ENCODE data around the gene GPSM3.

GPSM3 gene

DNA sequence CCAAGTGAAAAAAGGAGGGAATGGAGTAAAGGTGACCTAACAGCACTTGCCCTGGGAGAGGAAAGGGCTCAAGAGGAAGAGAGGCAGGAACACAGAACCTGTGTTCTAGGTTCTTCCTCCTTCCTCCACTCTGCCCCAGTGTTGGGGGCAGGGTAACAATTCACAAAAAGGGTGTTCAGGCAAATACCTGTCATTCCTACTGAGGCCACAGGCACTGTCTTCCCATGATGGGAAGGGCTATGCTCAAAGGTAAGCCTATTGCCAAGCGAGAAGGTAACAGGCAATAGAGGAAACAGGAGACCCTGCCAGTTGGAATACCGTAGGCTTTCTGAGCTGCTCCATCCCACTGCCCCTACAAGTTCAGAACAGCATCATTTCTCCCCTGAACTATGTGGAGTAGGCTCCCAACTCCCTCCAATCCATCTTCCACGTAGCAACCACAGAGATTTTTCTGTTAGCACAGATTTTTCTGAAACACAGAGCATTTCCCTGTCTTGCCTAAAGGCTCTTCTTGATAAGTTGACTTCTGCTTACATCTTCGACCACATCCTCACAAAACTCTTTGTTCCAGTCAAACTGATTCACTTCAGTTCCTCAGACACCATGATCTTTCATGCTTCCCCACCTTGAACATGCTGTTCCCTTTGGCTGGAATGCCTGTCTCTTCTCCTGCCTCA lies 19.3 kb downstream of the GPSM3 start:
- no peak overlapping the region for H3K9ac ChIP-seq (ENCODE audit: low read length)
- no peaks in the 10 kb centered on the region for H3K9me2 ChIP-seq (replicated peaks; ENCODE audit: insufficient read depth, low read length)
- H2AFZ ChIP-seq (ENCODE audit: low read depth, low read length, severe bottlenecking), result no peak overlapping the region
- TF ChIP-seq EZH2phosphoT487 (conservative IDR thresholded peaks at IDR 0.05; ENCODE audit: low read length), result no peak
- TF ChIP-seq, protein P1, sequence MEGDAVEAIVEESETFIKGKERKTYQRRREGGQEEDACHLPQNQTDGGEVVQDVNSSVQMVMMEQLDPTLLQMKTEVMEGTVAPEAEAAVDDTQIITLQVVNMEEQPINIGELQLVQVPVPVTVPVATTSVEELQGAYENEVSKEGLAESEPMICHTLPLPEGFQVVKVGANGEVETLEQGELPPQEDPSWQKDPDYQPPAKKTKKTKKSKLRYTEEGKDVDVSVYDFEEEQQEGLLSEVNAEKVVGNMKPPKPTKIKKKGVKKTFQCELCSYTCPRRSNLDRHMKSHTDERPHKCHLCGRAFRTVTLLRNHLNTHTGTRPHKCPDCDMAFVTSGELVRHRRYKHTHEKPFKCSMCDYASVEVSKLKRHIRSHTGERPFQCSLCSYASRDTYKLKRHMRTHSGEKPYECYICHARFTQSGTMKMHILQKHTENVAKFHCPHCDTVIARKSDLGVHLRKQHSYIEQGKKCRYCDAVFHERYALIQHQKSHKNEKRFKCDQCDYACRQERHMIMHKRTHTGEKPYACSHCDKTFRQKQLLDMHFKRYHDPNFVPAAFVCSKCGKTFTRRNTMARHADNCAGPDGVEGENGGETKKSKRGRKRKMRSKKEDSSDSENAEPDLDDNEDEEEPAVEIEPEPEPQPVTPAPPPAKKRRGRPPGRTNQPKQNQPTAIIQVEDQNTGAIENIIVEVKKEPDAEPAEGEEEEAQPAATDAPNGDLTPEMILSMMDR (IDR thresholded peaks at IDR 0.05; ENCODE audit: insufficient read depth, low read length, poor library complexity, severe bottlenecking), result no peak
- H3K79me2 ChIP-seq (ENCODE audit: insufficient read depth, low read length), result peaks cover 19% of the 10 kb centered on the region
- no peak overlapping the region for H3K4me2 ChIP-seq (ENCODE audit: low read depth, low read length, poor library complexity, severe bottlenecking)
- H4K20me1 ChIP-seq (ENCODE audit: low read depth, low read length), result no peaks in the 10 kb centered on the region
- no peak overlapping the region for H3K4me3 ChIP-seq (ENCODE audit: insufficient read depth, low read length, poor library complexity, severe bottlenecking)
- H3F3A ChIP-seq (ENCODE audit: insufficient read depth), result peaks cover 16% of the 10 kb centered on the region
- H3K27me3 ChIP-seq (ENCODE audit: low read length), result no peaks in the 10 kb centered on the region
- H3K36me3 ChIP-seq (ENCODE audit: low read length), result no peaks in the 10 kb centered on the region
- H3K9me3 ChIP-seq (ENCODE audit: insufficient read depth, low read length), result no peaks in the 10 kb centered on the region
- H3K27ac ChIP-seq (ENCODE audit: low read depth, low read length), result no peak overlapping the region

DNA sequence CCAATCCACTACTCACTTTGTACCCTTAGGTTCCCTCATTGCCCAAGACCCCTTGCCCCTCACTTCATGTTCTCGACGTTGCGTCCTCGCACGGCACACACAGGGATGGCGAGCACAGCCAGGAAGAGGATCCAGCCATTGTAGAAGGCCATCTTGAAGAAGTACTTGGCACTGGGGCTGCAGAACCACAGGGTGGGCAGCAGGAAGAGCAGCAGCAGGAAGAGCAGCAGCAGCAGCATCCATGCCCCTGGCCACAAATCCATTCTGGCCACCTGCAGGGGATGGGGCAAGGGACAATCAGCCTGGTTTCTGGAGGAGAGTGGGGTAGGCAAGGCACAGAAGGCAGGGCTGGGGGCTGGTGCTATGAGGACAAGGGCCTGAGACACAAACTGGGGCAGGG lies 21.2 kb downstream of the GPSM3 start:
- Histone ChIP-seq H3K27ac (ENCODE audit: low read depth, low read length) (no peak overlapping the region), H2AFZ (ENCODE audit: low read depth, low read length, severe bottlenecking) (no peak overlapping the region), H3K4me2 (ENCODE audit: low read depth, low read length, poor library complexity, severe bottlenecking) (no peak overlapping the region), H3K4me3 (ENCODE audit: insufficient read depth, low read length, poor library complexity, severe bottlenecking) (no peak overlapping the region), H4K20me1 (ENCODE audit: low read depth, low read length) (no peaks in the 10 kb centered on the region), H3K9me2 (replicated peaks; ENCODE audit: insufficient read depth, low read length) (no peaks in the 10 kb centered on the region), H3K9me3 (ENCODE audit: insufficient read depth, low read length) (no peaks in the 10 kb centered on the region), H3K36me3 (ENCODE audit: low read length) (no peaks in the 10 kb centered on the region), H3K9ac (ENCODE audit: low read length) (no peak overlapping the region), H3K27me3 (ENCODE audit: low read length) (no peaks in the 10 kb centered on the region), H3F3A (ENCODE audit: insufficient read depth) (peaks cover 1% of the 10 kb centered on the region), H3K79me2 (ENCODE audit: insufficient read depth, low read length) (peaks cover 19% of the 10 kb centered on the region)
- TF ChIP-seq EZH2phosphoT487 (conservative IDR thresholded peaks at IDR 0.05; ENCODE audit: low read length), result no peak
- TF ChIP-seq, protein P1 (IDR thresholded peaks at IDR 0.05; ENCODE audit: insufficient read depth, low read length, poor library complexity, severe bottlenecking), result no peak

DNA sequence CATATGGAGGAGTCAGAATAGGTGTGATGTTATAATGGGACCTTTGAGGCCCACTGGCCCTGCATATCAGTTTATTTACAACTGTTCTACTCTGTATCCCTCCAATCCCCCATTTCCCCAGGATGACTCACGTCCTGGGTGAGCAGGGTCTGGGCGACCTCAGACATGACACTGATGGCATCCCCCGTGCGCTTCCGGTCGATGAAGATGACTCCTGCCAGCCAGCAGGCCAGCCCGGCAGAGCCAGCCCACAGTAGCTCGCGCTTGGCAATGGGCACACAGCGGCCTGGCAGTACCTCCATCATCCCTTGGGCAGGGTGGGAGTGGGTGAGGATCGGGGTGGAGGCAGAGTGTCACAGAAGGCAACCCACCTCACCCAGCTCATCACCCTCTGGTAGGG lies 22.1 kb downstream of the GPSM3 start:
- H2AFZ ChIP-seq (ENCODE audit: low read depth, low read length, severe bottlenecking), result no peak overlapping the region
- TF ChIP-seq, protein P1 (IDR thresholded peaks at IDR 0.05; ENCODE audit: insufficient read depth, low read length, poor library complexity, severe bottlenecking), result no peak
- no peak for TF ChIP-seq EZH2phosphoT487 (conservative IDR thresholded peaks at IDR 0.05; ENCODE audit: low read length)
- no peaks in the 10 kb centered on the region for H3K27me3 ChIP-seq (ENCODE audit: low read length)
- H3F3A ChIP-seq (ENCODE audit: insufficient read depth), result no peaks in the 10 kb centered on the region
- H4K20me1 ChIP-seq (ENCODE audit: low read depth, low read length), result no peaks in the 10 kb centered on the region
- no peaks in the 10 kb centered on the region for H3K9me2 ChIP-seq (replicated peaks; ENCODE audit: insufficient read depth, low read length)
- no peak overlapping the region for H3K9ac ChIP-seq (ENCODE audit: low read length)
- H3K36me3 ChIP-seq (ENCODE audit: low read length), result no peaks in the 10 kb centered on the region
- H3K4me2 ChIP-seq (ENCODE audit: low read depth, low read length, poor library complexity, severe bottlenecking), result no peak overlapping the region
- H3K79me2 ChIP-seq (ENCODE audit: insufficient read depth, low read length), result peaks cover 14% of the 10 kb centered on the region
- no peak overlapping the region for H3K4me3 ChIP-seq (ENCODE audit: insufficient read depth, low read length, poor library complexity, severe bottlenecking)
- H3K27ac ChIP-seq (ENCODE audit: low read depth, low read length), result no peak overlapping the region
- H3K9me3 ChIP-seq (ENCODE audit: insufficient read depth, low read length), result no peaks in the 10 kb centered on the region
